HG02759 (cell line): ENCODE measurements around the gene ATXN7L3.
"Not testable (repeated sequence)": the region's sequence is repeated elsewhere in the genome, so short reads cannot be mapped to it uniquely, and the experiment has no call there.

Experiments
- ATAC-seq: cut with Tn5 transposase; IDR thresholded peaks from one replicate; pipeline ENCODE4 v1.9.1; 2021; ENCODE audit warnings: mild to moderate bottlenecking, moderate library complexity; ENCODE audit not compliant: unreplicated experiment

The ATXN7L3 gene

GRCh38 chr17:44176671-44177501 is 22.8 kb downstream of the ATXN7L3 start:
- ATAC-seq: no peak

- ATAC-seq: no peak
These were observed 23.4 kb downstream of the ATXN7L3 start for GRCh38 chr17:44176257-44176656.

GRCh38 chr17:44174427-44174826 is 25.3 kb downstream of the ATXN7L3 start:
- ATAC-seq: no peak

GRCh38 chr17:44171931-44172455 is 27.7 kb downstream of the ATXN7L3 start:
- no peak for ATAC-seq

- no peak for ATAC-seq
These were observed 29.0 kb downstream of the ATXN7L3 start, which contains the start of gene ASB16 for GRCh38 chr17:44170499-44171201. TSS of gene ASB16 (plus strand) at chr17:44170704. CDS start at chr17:44170790, 86 bp downstream.

DNA sequence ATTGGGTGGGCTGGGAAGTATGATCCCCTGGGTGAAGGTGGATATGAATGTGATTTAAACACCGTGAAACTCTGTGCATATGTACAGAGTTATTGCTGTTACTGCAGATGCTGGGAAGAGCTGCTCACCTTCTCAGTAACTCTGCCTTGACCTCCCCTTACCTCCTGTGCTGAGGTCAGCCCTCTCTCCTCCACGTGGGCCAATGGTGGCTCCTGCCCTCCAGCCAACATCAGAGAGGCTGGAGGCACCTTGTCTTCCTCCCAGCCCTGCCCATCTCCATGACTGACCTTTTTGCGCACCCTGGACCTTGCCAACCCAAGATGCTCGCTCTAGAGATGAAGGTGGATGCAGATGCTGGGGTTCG is 29.6 kb downstream of the ATXN7L3 start:
- no peak for ATAC-seq

- ATAC-seq: no peak
These were observed 32.4 kb downstream of the ATXN7L3 start for GRCh38 chr17:44167181-44167861.

GRCh38 chr17:44164476-44164875 is 35.2 kb downstream of the ATXN7L3 start:
- no peak for ATAC-seq

DNA sequence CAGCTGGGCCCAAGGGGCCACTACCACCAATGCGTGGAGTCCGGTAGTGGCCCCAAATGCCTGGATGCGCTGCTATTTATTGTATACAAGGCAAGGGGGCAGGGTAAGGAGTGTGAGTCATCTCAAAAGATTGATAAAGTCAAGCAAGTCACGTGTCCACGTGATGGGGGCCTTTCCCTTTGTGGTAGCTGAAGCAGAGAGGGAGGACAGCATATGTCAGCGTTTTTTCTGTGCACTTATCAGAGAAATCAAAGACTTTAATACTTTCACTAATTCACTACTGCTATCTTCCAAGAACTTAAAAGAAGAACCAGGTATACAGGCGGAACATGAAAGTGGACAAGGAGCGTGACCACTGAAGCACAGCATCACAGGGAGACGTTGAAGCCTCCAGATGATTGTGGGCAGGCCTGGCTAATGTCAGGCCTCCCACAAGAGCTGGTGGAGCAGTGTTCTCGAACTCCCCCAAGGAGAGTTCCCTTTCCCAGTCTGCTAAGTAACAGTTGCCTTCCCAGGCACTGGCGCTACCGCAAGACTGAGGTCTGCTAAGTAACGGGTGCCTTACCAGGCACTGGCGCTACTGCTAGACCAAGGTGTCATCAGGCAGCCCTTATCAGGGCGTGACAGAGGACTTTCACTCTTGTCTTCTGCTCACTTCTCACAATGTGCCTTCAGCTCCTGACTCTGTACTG is 40.0 kb downstream of the ATXN7L3 start:
- ATAC-seq: no peak

DNA sequence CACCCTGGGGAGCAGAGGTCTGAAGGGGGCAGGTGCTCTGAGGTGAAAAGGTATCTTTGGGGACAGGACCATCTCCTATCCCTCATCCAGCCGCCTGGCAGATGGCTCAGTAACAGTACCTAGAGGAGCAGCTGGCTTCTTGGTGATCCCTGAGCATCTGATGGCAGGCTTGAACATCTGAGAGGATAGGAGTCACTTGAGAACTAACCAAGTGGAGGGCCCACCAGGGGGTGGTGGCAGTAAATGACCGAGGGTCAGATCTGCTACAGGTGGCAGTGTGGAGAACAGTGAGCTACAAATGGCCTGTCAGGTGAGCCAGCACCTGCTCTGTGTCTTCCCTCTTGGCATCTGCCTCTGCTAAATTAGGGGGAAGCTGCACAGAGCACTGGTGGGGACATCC is 44.2 kb downstream of the ATXN7L3 start:
- no peak for ATAC-seq

- no peak for ATAC-seq
These were observed 46.8 kb downstream of the ATXN7L3 start for GRCh38 chr17:44152875-44153274.

- ATAC-seq: no peak
These were observed 49.8 kb downstream of the ATXN7L3 start for GRCh38 chr17:44149750-44150329.

GRCh38 chr17:44149066-44149465 is 50.6 kb downstream of the ATXN7L3 start:
- ATAC-seq: not testable (repeated sequence)

DNA sequence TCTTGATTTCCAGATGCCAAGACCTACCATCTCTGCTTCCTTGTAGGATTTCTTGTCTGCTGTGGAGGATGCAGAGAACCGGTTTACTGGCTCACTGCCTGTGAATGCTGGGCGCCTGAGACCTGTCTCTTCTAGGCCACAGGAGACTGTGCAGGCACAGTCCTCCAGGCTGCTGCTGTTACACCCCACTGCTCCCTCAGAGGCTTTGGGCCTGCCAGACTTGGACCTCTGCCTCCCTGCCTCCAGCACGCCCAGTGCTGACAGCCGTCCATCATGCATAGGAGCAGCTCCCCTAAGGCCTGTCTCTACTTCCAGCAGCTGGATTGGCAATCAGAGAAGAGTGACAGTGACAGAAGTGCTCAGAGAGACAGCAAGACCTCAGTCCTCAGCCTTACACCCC is 51.9 kb downstream of the ATXN7L3 start:
- no peak for ATAC-seq

DNA sequence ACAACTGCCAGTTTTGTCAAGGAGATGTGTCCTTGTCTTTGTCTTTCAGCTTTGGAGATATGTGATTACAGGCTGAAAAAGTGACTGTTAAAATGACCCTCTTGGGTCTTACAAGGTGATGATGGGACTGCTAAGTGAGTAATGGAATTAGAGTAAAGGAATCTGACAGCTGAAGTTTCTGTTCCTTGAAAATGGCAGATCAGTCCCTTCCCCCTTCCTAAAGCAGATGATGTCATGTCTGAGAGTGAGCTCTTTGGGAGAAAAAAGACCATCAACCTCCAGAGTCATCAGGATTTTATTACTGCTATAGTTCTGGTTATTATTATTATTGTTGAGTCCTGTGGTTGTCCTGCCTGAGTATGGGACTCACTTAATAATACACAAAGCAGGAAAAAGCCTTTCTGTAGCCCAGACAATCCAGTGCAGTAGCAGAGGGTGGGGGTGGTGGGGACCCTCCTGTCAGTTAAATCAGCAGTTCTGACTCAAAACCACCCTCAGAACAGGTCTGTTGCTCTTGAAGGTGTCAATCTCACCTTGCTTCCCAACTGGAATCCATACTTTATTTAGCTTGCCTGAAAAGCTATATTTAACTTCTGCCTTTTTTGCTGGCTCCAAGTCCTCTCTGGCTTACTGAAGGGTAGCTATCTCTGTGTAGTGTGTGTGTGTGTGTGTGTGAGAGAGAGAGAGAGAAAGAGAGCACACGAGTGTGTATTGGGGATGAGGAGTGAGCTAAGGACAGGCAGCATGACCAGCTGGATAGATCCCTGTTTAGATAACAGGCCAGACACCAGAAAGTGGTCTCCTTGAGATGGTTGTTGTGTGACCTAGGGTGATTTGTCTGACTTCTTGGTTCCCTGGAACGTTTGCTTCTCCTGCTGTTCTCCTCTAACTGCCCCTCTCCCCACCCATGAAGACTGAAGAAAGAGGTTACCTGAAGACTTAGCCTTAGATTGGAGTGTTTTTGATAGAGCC is 53.0 kb downstream of the ATXN7L3 start:
- no peak for ATAC-seq

- no peak for ATAC-seq
These were observed 54.5 kb downstream of the ATXN7L3 start for GRCh38 chr17:44144966-44145739.

GRCh38 chr17:44143921-44144320 is 55.8 kb downstream of the ATXN7L3 start:
- not testable (repeated sequence) for ATAC-seq
